Activated CD8-positive, alpha-beta T cell treated with anti-CD3 and anti-CD28 coated beads, Interleukin-2, amount 10 ng/mL, durations not matched to agents 7 days and 5 days (primary cell): ENCODE results near the gene TMEM59. TPM values are rescaled to one million over a fixed set of nuclear protein-coding genes. Genes with fewer than 3 reads are reported as not detected.
"Not testable (repeated sequence)": the region's sequence is repeated elsewhere in the genome, so short reads cannot be mapped to it uniquely, and the experiment has no call there.

Source experiments
- ATAC-seq: fragments of 150-1000 bp; cut with Tn5 transposase; one replicate; pipeline ENCODE4 v1.10.0; 2021; ENCODE audit warnings: moderate library complexity
- CTCF ChIA-PET: fragments of 350-600 bp; sonication (Branson Sonifier 250); formaldehyde crosslinking; loops from one replicate; lab custom pipeline; 2021; ENCODE audit warnings: antibody characterized with exemption; lab: Charles Lee
- POLR2A ChIA-PET: fragments of 350-600 bp; sonication (Branson Sonifier 250); formaldehyde crosslinking; loops from one replicate; lab custom pipeline; 2021; ENCODE audit warnings: antibody characterized with exemption; lab: Charles Lee
- DNase-seq: peaks from one replicate; pipeline ENCODE4 v3.0.0-alpha.2; 2020
- H3K27ac Mint-ChIP-seq: one replicate; pipeline ENCODE4 v1.8.0; 2021; ENCODE audit warnings: mild to moderate bottlenecking, mixed read lengths
- H3K27me3 Mint-ChIP-seq: one replicate; pipeline ENCODE4 v1.8.0; 2021; ENCODE audit warnings: low read depth, mixed read lengths
- H3K36me3 Mint-ChIP-seq: one replicate; pipeline ENCODE4 v1.8.0; 2021; ENCODE audit warnings: low read depth, mixed read lengths
- H3K4me1 Mint-ChIP-seq: one replicate; pipeline ENCODE4 v1.8.0; 2021; ENCODE audit warnings: low read depth, mixed read lengths
- H3K4me3 Mint-ChIP-seq: one replicate; pipeline ENCODE4 v1.8.0; 2021; ENCODE audit warnings: mild to moderate bottlenecking, mixed read lengths
- H3K9me3 Mint-ChIP-seq: one replicate; pipeline ENCODE4 v1.8.0; 2022; ENCODE audit warnings: mixed read lengths; ENCODE audit not compliant: insufficient read depth
- total RNA-seq, 2 experiments: library from RNA; stranded (reverse); gene quantifications; one replicate each; pipeline ENCODE4 v1.2.3, GENCODE V29; 2021

Gene TMEM59, protein sequence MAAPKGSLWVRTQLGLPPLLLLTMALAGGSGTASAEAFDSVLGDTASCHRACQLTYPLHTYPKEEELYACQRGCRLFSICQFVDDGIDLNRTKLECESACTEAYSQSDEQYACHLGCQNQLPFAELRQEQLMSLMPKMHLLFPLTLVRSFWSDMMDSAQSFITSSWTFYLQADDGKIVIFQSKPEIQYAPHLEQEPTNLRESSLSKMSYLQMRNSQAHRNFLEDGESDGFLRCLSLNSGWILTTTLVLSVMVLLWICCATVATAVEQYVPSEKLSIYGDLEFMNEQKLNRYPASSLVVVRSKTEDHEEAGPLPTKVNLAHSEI
- 100 to 1,000 TPM; 154 to 156 TPM for total RNA-seq

DNA sequence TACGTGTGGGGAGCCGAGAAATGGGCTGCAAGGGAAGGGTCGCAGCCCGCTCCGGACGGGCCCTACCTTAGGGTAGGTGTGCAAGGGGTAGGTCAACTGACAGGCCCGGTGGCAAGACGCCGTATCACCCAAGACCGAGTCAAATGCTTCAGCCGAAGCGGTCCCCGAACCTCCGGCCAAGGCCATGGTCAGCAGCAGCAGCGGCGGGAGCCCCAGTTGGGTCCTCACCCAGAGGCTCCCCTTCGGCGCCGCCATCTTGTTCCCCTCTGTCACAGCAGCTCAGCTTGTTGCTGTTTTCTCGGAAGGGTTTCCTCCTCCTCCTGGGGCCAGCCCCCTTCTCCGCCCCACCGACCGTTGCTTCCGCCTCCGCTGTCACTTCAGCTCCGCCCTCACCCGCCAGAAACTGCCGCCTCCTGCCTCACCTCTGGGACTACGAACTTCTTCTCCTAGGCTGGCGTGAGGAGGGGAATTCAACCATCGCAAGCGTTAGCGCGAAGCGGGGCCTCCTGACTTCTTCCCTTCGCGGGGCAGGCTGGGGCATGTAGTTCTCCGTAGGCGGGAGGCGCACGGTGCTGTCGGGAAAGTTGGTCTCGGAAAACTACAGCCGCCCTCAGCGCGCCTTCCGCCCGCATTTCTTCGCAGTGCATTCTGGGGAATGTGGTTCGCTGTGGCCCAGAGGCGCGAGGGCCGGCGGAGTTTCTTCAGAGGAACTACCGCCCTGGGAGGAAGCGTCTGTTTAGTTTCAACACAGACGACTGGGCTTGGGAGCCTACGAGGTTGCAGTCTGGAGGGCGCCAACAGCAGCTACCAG, at the start of gene TMEM59, which contains the start of gene TCEANC2:
TSS of gene TMEM59 (minus strand) at position 271 of the 811 bp plus-strand sequence. CDS start at position 255, 16 bp downstream.
TSS of gene TCEANC2 (plus strand) at position 675 of the 811 bp plus-strand sequence. CDS start 815 bp downstream, outside the sequence.
- ChIA-PET POLR2A (interaction anchor here (0.8 to 2.9 kb wide), 8 partner anchors 12 to 352 kb away, joined by 3 to 14 read pairs (median 4); partner anchors contain the start of genes IFT25 and LRRC42), CTCF (interaction anchor here (0.8 to 2.2 kb wide), 9 partner anchors 17 to 753 kb away, joined by 3 to 8 read pairs (median 3); partner anchors contain the start of genes IFT25 and LRRC42)
- H3K27ac Mint-ChIP-seq, result no peak within 1 kb of the TSS
- no peaks in the 10 kb centered on the region for H3K9me3 Mint-ChIP-seq
- peaks cover 29% of the 10 kb centered on the region for H3K4me1 Mint-ChIP-seq
- H3K27me3 Mint-ChIP-seq, result no peaks in the 10 kb centered on the region
- DNase-seq (peak; percentile 99), ATAC-seq (peak; percentile 96)
- no peak within 1 kb of the TSS for H3K4me3 Mint-ChIP-seq
- peaks cover 25% of the 10 kb centered on the region for H3K36me3 Mint-ChIP-seq

DNA sequence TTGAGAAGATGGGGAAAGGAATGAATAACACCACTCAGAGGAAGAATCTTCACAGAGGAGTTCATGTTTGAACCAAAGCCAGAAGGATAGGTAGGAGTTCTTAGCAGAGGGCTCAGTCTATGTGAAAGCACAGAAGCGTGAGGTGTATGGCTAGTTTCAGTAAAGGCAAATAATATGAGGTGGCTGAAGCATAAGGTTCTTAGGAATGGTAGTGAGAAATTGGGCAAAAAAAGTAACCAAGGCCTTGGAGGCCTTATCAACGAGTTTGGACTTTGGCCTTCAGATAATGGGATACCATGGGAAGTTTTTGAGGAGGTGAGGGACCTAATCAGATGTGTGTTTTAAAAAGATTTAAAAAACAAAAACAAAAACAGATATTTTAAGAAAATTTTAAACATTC, 47.5 kb upstream of the TMEM59 start:
- no peaks in the 10 kb centered on the region for H3K9me3 Mint-ChIP-seq
- ChIA-PET POLR2A (no interaction called here), CTCF (no interaction called here)
- DNase-seq (no peak), ATAC-seq (no peak)
- peaks cover 2% of the 10 kb centered on the region for H3K4me1 Mint-ChIP-seq
- no peak overlapping the region for H3K4me3 Mint-ChIP-seq
- H3K36me3 Mint-ChIP-seq, result peaks cover 28% of the 10 kb centered on the region
- H3K27ac Mint-ChIP-seq, result no peak overlapping the region
- H3K27me3 Mint-ChIP-seq, result no peaks in the 10 kb centered on the region

DNA sequence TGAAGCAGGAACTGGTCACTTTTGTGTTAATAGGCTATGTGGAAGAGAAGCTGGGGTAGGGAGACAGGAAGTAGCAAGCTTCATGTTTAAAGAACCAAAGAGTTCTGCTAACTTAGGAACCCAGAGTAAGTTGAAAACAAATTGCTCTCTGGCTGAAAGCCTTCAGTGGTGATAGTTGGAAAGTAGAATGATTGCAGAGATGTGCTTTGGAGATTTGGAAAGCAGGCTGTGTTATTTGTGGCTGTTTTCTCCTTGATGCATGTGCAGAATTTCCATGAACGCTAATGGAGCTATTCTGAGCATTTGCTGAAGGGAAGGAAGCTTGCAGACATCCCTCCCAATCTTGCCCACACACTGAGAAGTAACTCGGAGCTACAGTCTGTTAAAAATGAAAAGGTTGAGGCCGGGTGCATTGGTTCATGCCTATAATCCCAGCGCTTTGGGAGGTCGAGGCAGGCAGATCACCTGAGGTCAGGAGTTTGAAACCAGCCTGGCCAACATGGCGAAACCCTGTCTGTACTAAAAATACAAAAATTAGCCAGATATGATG, 46.1 kb upstream of the TMEM59 start:
- CTCF ChIA-PET, result interaction anchor here (0.6 to 2.4 kb wide), 6 partner anchors 17 to 661 kb away, joined by 3 to 8 read pairs (median 3); no protein-coding TSS in a partner anchor
- Mint-ChIP-seq H3K9me3 (no peaks in the 10 kb centered on the region), H3K27me3 (no peaks in the 10 kb centered on the region), H3K36me3 (peaks cover 30% of the 10 kb centered on the region), H3K4me3 (no peak overlapping the region), H3K27ac (no peak overlapping the region), H3K4me1 (peaks cover 2% of the 10 kb centered on the region)
- ATAC-seq (no peak), DNase-seq (no peak)
- POLR2A ChIA-PET, result no interaction called here

DNA sequence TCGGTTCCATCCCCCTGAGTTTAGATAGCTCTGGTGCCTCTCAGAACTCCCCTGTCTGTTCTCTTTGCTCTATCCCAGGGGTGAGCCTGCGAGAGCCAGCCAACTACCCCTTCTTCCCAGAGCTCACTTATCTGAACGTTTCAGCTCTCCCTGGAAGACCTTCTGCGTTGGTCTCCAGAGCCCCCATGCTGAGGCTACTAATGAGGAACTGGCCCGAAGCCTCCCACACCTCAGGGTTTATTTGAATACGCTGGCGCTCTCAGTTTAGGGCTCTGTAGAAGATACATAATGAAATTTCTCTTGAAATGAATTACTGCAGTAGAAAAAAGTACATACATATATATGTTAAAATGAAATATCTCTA, 43.9 kb upstream of the TMEM59 start:
- Mint-ChIP-seq H3K9me3 (no peaks in the 10 kb centered on the region), H3K4me1 (peaks cover 2% of the 10 kb centered on the region), H3K27ac (no peak overlapping the region), H3K27me3 (no peaks in the 10 kb centered on the region), H3K4me3 (no peak overlapping the region), H3K36me3 (peaks cover 24% of the 10 kb centered on the region)
- no peak for DNase-seq
- ChIA-PET POLR2A (interaction anchor here (0.6 kb wide), 1 partner anchor 308 kb away, joined by 3 read pairs; no protein-coding TSS in a partner anchor), CTCF (no interaction called here)
- ATAC-seq, result no peak

DNA sequence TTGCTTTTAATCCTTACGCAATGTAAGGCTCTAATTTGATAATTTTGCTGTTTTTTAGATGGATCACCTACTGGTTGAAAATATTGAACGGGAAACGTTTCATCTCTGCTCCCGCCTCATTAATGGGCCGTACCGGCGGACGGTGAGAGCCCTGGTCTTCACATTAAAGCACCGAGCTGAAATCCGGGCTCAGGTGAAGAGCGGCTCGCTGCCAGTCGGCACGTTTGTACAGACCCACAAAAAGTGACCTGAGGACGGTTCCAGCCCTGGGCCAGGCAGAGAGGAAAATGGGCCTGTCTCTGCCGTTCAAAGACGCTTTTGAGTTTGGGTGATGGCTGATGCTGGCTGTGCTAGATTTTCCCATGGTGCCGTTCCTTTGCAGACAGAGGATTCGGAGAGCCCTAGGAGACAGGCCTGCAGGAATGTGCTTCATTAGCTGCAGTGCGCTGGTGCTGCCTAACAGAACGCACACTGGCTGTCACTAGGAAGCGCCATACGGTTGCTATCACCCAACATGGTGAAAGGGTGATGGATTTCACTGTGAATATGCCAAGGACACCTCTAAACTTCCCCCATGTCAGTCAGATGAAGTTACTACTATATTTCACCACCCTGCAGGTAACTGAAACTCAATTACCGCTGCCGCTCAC, 43.3 kb upstream of the TMEM59 start:
- peaks cover 2% of the 10 kb centered on the region for H3K4me1 Mint-ChIP-seq
- DNase-seq, result no peak
- no peak overlapping the region for H3K4me3 Mint-ChIP-seq
- CTCF ChIA-PET, result no interaction called here
- H3K36me3 Mint-ChIP-seq, result peaks cover 21% of the 10 kb centered on the region
- H3K9me3 Mint-ChIP-seq, result no peaks in the 10 kb centered on the region
- H3K27ac Mint-ChIP-seq, result no peak overlapping the region
- POLR2A ChIA-PET, result interaction anchor here (0.6 kb wide), 1 partner anchor 308 kb away, joined by 3 read pairs; no protein-coding TSS in a partner anchor
- no peak for ATAC-seq
- no peaks in the 10 kb centered on the region for H3K27me3 Mint-ChIP-seq

DNA sequence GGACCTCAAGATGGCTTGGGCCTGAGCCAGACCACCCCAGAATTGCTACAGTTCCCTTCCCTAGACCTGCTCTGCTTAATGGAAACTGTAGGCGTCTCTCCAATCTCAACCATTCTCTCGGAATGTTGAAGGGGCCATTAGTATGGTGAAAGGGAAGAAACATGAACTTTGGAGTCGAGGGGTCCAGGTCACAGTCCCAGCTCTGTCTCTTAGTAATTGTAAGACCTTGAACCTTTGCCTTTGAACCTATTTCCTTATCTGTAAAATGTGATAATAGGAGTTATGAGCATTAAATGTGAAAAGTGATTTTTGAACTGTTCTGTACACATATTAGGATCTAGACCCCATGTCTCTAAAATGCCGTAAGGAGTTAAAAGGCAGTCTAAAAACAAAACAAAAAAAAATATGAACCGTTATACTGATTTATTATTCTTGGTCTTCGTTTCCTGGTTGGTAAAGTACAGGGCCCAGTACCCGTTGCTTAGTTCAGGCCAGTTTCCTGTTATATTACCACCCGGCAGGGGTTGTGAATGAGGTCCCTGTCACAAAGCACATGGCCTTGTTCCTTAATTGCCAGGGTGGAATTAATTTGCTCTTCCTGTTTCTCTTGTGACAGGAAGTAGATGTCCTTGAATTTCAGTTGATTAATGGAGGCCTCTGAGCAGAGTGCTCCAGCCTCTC, 42.7 kb upstream of the TMEM59 start:
- CTCF ChIA-PET, result no interaction called here
- H3K4me3 Mint-ChIP-seq, result no peak overlapping the region
- peaks cover 17% of the 10 kb centered on the region for H3K36me3 Mint-ChIP-seq
- DNase-seq, result no peak
- POLR2A ChIA-PET, result no interaction called here
- no peak for ATAC-seq
- H3K27me3 Mint-ChIP-seq, result no peaks in the 10 kb centered on the region
- no peak overlapping the region for H3K27ac Mint-ChIP-seq
- peaks cover 2% of the 10 kb centered on the region for H3K4me1 Mint-ChIP-seq
- H3K9me3 Mint-ChIP-seq, result no peaks in the 10 kb centered on the region

DNA sequence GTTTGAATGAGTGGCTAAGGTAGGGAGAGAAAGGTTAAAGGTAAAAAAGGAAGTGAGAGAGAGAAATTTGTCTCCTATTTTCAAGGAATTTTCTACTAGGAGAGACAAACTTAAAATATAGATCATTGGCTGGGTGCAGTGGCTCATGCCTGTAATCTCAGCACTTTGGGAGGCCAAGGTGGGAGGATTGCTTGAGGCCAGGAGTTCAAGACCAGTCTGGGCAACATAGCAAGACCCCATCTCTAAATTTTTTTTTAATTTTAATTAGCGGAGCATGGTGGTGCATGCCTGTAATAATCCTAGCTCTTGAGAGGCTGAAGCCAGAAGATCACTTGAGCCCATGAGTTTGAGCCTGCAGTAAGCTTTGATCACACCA, 41.7 kb upstream of the TMEM59 start:
- H3K27me3 Mint-ChIP-seq, CTCF ChIA-PET, DNase-seq, ATAC-seq, H3K9me3 Mint-ChIP-seq, H3K4me3 Mint-ChIP-seq, H3K27ac Mint-ChIP-seq, POLR2A ChIA-PET, H3K4me1 Mint-ChIP-seq: not testable (repeated sequence)
- peaks cover 14% of the 10 kb centered on the region for H3K36me3 Mint-ChIP-seq

DNA sequence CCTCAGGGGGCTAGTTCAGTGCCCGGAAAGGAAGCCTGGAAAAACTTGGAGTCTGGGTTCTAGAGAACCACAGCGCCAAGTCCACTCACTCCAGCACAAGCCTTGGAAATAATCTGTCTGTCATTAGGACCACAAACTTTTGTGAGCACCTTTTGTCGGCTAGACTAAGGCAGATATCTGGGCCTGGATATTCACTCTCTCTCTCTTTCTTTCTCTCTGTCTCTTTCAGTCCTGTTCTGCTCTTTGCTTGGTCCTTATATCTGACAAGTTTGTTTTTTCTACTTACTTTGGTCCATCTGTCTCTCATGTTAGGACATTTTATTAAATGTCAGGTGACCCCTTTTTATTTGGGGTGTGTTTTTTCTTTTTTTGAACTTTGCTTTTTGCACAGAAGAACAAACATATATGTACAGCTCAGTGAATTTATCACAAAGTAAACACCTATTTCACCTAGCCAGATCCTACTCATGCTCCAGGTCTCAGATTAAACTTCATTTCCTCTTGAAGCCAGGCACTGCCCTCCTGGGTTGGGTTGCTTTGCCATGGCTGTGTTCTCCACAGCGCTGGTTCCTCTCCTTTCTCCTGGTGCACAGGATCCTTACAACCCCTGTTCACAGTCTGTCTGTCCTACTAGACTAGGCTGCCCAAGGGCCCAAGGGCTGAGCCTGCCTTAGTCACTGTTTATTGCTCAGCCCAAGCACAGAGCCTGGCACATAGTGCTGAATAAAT, 41.2 kb upstream of the TMEM59 start:
- H3K27ac Mint-ChIP-seq, result no peak overlapping the region
- peaks cover 15% of the 10 kb centered on the region for H3K36me3 Mint-ChIP-seq
- DNase-seq (no peak), ATAC-seq (no peak)
- H3K4me1 Mint-ChIP-seq, result peaks cover 2% of the 10 kb centered on the region
- H3K9me3 Mint-ChIP-seq, result no peaks in the 10 kb centered on the region
- no peak overlapping the region for H3K4me3 Mint-ChIP-seq
- POLR2A ChIA-PET, result no interaction called here
- no peaks in the 10 kb centered on the region for H3K27me3 Mint-ChIP-seq
- CTCF ChIA-PET, result no interaction called here

DNA sequence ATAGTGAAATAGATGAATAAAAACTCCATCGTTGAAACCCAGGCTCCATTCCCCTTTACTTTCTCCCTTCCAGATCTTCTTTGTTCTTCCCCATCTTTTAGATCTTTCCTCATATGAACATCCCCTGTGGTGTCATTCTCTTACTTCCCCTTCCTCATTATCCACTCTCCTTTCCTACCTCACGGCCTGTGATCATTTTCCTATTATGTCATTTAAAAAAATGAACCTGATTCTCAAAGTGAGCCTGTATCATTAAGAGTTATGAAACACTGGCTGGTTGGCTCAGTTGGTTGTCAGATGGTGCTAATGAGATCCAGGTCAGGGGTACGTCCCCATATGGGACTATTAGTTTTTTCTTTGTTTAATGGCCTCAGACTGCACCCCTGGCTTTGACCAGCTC, 38.7 kb upstream of the TMEM59 start:
- peaks cover 6% of the 10 kb centered on the region for H3K4me1 Mint-ChIP-seq
- H3K36me3 Mint-ChIP-seq, result peaks cover 7% of the 10 kb centered on the region
- ATAC-seq, result no peak
- H3K9me3 Mint-ChIP-seq, result no peaks in the 10 kb centered on the region
- CTCF ChIA-PET, result interaction anchor here (1.1 kb wide), 1 partner anchor 21 kb away, joined by 4 read pairs; no protein-coding TSS in a partner anchor
- no peak for DNase-seq
- H3K4me3 Mint-ChIP-seq, result no peak overlapping the region
- no peaks in the 10 kb centered on the region for H3K27me3 Mint-ChIP-seq
- no peak overlapping the region for H3K27ac Mint-ChIP-seq
- POLR2A ChIA-PET, result no interaction called here

DNA sequence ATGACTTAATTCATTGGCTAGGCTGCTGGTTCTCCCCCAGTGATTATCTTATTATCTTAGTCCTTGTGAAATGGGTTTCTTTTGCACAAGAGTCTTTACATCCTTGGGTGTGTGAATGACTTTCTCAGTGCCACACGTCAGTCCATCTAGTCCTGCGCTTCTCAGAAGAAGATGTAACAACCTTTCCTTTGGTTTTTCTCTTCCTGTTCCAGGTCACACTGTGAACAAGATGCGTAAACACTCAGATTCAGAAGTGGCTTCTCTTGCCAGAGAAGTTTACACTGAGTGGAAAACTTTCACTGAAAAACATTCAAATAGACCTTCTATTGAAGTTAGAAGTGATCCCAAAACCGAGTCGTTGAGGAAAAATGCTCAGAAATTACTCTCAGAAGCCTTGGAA, 35.4 kb upstream of the TMEM59 start:
- ChIA-PET POLR2A (no interaction called here), CTCF (no interaction called here)
- Mint-ChIP-seq H3K36me3 (peaks cover 2% of the 10 kb centered on the region), H3K4me1 (peaks cover 3% of the 10 kb centered on the region), H3K4me3 (no peak overlapping the region), H3K9me3 (no peaks in the 10 kb centered on the region), H3K27me3 (no peaks in the 10 kb centered on the region), H3K27ac (no peak overlapping the region)
- DNase-seq, result no peak
- ATAC-seq, result no peak
